Measurements from ENCODE around the gene TLR10. TPM values are rescaled to one million over a fixed set of nuclear protein-coding genes. Genes with fewer than 3 reads are reported as not detected.
"Not testable (repeated sequence)": the region's sequence is repeated elsewhere in the genome, so short reads cannot be mapped to it uniquely, and the experiment has no call there.

Gene TLR10
- total RNA-seq, 1 experiment from 2014 or later: not detected

DNA sequence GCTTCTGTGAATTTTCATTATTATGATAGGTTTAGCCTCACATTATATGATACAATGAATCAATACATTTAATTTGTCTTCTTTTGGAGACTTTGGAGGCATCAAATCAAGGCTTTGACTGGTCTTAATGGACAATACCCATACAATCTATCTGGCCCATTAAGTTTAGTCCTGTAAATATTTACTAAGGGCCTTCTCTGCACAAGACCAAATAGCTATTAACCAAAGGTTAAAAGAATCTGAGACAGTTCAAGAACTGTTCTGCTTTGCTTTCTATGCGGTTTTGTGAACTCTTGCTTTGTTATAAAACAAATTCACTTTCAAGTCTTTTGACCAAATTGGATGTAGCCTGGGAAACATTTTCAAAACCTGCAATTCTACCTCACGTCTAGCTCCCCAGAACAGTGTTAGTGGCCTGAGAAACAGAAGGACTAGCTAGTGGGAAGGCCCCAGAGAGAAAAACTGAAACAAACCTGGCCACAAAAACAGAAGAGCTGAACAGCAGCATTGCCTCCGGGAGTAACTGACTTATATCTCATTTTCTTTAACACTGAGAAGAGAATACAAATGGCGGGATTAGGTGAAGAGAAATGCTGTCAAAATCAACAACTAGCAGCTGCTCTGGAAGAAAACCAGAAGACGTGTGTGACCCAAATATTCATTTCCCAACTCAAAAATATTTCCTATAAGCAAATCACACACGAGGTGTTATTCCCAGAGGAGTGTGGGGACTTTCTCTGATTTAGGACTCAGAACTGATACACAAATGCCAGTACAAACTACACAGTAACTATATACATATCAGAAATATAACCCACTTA is 21.3 kb upstream of the TLR10 start:
- in situ Hi-C loops (cut with HindIII; ENCODE audit: low sequenced_read_pairs): no loop called here
- peak; percentile 5 for DNase-seq (ENCODE audit: low spot score)

DNA sequence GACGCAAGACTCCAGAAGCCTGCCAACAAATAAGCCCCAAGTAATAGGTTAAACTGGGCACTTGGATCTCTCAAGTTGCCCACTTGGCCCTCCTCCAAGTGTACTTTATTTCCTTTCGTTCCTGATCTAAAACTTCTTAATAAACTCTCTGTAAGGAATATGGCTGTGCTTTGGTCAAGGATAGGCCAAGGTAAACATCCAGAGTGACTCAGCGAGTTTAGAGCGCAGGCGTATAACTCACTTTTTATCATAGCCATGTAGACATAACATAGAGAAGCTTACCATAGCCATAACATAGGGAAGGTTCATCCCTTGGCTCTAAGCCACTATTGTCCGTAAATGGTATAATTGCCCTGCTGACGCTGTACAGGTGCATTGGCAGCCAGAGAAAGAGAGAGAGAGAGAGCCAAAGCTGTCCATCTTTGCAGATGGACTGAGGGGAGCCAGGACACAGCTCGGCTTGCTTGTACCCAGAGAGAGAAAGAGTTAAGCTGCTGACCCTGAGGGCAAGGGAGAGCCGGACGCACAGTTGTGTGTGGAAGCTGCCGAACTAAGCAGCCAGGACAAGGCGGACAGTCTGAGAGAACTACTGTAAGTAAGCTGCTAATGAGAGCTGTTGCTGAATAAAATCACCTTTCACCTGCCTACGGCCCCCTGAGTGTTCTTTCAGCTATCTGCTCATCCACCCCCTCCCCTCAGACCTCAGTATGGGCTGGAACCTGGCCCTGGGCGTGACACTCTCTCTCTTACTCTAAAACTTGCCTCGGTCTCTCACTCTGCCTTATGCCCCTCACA is 20.0 kb upstream of the TLR10 start:
- no peak for DNase-seq (ENCODE audit: low spot score)
- in situ Hi-C loops (cut with HindIII; ENCODE audit: low sequenced_read_pairs): no loop called here

DNA sequence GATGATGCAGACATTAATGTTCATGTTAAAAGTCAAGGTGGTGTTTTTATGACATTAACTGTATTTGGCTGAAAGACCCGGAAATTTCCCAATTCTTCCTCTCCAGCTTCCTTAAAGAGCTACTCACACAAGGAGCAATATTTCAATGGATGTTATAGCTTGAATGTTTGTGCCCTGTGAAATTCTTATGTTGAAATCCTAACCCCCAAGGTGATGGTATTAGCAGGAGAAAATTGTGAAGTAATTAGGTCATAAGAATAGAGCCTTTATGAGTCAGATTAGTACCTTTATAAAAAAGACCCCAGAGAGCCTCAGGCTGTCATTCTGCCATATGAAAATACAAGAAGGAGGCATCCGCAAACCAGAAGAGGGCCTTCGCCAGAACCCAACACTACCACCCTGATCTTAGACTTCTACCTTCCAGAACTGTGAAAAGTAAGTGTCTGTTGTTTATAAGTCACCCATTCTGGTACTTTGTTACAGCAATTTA is 18.2 kb upstream of the TLR10 start:
- in situ Hi-C loops (cut with HindIII; ENCODE audit: low sequenced_read_pairs): no loop called here
- DNase-seq (ENCODE audit: low spot score): no peak

DNA sequence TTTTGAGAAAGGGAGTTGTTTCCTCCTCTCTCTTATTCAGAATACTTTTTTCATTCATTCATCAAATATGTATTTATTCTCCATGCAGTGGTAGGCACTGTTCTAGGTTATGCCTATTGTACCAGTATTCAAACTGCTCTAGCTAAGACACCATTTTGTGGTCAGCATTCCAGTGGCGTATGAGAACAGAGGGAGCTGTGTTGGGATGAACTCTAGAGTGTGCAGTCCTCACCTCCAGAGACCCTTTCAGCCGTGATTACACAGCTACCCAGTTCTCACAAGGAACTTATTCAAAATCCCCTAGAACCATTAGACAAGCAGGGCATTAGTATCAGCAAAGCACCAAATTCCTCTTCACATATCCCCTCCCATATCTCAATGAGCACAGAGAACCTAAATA is 17.6 kb upstream of the TLR10 start:
- DNase-seq (ENCODE audit: low spot score): no peak
- in situ Hi-C loops (cut with HindIII; ENCODE audit: low sequenced_read_pairs): no loop called here

- DNase-seq (ENCODE audit: low spot score): no peak
- in situ Hi-C loops (cut with HindIII; ENCODE audit: low sequenced_read_pairs): no loop called here
Measured at GRCh38 chr4:38795087-38795486, 12.3 kb upstream of the TLR10 start.

GRCh38 chr4:38794051-38794450 is 11.3 kb upstream of the TLR10 start:
- in situ Hi-C loops (cut with HindIII; ENCODE audit: low sequenced_read_pairs): no loop called here
- no peak for DNase-seq (ENCODE audit: low spot score)

GRCh38 chr4:38791010-38791409 is 8.2 kb upstream of the TLR10 start:
- no peak for DNase-seq (ENCODE audit: low spot score)
- in situ Hi-C loops (cut with HindIII; ENCODE audit: low sequenced_read_pairs): no loop called here

- in situ Hi-C loops (cut with HindIII; ENCODE audit: low sequenced_read_pairs): no loop called here
- no peak for DNase-seq (ENCODE audit: low spot score)
Measured at GRCh38 chr4:38788317-38788716, 5.5 kb upstream of the TLR10 start.

- no peak for DNase-seq (ENCODE audit: low spot score)
- in situ Hi-C loops (cut with HindIII; ENCODE audit: low sequenced_read_pairs): no loop called here
Measured at GRCh38 chr4:38787693-38788092, 4.9 kb upstream of the TLR10 start.

DNA sequence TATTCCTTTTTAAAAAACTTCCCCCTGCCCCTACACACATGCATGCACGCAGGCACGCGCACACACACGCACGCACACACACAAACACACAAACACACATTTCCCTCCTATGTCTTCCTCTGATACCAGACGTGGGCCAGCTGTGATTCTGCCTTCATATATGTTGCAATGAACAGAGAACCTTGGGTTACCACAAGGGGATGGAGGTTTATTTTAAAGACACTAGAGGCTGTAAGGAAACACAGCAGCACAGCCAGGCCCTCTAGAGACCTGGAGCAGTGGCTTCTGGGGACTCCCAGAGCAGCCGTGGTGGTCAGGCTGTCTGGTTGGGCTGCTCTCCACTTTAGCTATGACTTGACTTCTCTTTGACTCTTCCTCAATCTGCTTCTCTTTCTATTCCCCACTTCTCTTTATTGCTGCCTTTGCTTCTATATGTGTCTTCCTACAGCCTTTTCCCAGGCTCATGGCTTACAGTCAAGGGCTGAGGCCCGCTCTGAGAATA is 3.2 kb upstream of the TLR10 start:
- in situ Hi-C loops (cut with HindIII; ENCODE audit: low sequenced_read_pairs): no loop called here
- no peak for DNase-seq (ENCODE audit: low spot score)

DNA sequence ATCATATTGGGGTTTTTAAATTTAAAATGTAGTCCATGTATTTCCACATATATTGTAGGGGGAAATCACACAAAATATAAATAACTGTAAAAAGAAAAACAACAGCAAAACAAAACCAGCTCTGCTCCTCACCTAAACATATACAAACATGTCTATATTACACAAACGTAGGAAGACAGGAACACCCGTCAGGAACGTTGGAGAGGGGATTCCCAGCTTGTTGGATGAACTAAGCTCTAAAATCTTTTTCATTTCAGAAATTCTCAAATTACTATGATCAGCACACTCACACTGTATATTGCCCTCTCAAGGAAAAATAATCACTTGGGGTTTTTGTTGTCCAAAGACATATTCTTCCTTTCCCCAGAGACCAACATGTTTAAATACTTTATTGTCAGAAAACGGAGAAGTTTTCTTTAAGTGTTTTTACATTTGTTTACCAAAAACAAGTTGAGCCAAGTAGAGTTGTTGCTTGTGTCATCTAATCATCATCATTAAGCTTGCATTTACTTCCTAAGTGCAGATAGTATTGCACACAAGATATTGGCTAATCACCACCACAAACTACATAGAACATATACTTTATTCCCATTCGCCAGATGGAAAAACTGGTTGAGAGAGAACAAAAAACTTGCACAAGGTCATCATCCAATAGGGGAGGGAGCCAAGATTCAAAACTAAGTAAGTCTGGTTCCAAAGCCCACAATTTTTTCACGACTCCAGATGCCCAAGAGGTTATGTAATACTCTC is 2.4 kb upstream of the TLR10 start:
- in situ Hi-C loops (cut with HindIII; ENCODE audit: low sequenced_read_pairs): no loop called here
- DNase-seq (ENCODE audit: low spot score): no peak

- DNase-seq (ENCODE audit: low spot score): no peak
- in situ Hi-C loops (cut with HindIII; ENCODE audit: low sequenced_read_pairs): no loop called here
Measured at GRCh38 chr4:38784141-38784540, 1.4 kb upstream of the TLR10 start.

DNA sequence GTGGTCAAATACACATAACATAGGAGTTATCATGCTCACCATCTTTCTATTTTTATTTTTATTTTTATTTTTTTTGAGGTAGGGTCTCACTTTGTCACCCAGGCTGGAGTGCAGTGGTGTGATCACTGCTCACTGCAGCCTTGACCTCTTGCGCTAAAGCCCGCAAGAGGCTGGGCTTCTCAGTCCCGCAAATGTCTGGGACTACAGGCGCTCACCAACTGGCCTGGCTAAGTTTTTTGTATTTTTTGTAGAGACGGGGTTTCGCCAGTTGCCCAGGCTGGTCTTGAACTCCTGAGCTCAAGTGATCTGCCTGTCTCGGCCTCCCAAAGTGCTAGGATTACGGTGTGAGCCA is 295 bp upstream of the TLR10 start:
- DNase-seq (ENCODE audit: low spot score): no peak
- in situ Hi-C loops (cut with HindIII; ENCODE audit: low sequenced_read_pairs): no loop called here

DNA sequence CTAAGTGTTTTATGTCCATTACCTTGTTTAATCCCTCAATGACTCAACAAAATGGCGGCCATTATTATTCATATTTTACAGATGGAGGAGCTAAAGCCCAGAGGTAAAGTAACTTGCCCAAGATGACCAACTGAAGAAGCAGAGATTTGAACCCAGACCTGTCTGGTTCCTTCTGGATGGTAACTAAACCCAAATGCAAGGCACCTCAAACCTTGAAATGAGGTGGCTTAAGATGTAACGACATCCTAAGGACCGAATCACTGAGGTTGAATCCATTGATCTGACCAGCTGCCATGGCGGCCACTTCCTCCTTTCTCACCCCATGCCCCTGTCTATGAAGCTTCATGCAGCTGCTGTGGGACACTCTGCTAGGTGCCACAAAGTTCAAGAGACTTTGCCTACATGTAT is 932 bp downstream of the TLR10 start:
- no peak for DNase-seq (ENCODE audit: low spot score)
- in situ Hi-C loops (cut with HindIII; ENCODE audit: low sequenced_read_pairs): no loop called here

GRCh38 chr4:38780833-38781484 is 1.8 kb downstream of the TLR10 start:
- no peak for DNase-seq (ENCODE audit: low spot score)
- in situ Hi-C loops (cut with HindIII; ENCODE audit: low sequenced_read_pairs): no loop called here

DNA sequence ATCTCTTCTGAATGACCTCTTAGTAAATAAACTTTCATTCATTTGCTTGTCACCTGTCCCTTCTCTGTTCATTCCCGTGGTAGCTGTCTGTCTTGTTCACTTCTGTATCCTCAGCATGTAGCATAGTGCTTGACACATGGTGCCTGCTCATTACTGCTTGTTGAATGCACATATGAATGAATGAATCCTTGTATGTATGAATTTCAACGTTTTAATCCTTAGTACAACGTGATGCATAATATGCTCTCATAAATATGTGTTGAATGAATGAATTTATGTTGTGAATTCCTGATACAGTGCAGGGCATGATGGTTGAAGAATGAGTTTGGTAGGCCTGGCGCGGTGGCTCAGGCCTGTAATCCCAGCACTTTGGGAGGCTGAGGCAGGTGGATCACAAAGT is 3.0 kb downstream of the TLR10 start:
- DNase-seq (ENCODE audit: low spot score): no peak
- in situ Hi-C loops (cut with HindIII; ENCODE audit: low sequenced_read_pairs): no loop called here

- DNase-seq (ENCODE audit: low spot score); in situ Hi-C loops (cut with HindIII; ENCODE audit: low sequenced_read_pairs): not testable (repeated sequence)
Measured at GRCh38 chr4:38777925-38778324, 4.9 kb downstream of the TLR10 start.

GRCh38 chr4:38775326-38775725 is 7.5 kb downstream of the TLR10 start:
- in situ Hi-C loops (cut with HindIII; ENCODE audit: low sequenced_read_pairs): no loop called here
- no peak for DNase-seq (ENCODE audit: low spot score)
